HG03439 (cell line): ENCODE results near the gene MAN2B2.

ENCODE experiments used
- ATAC-seq: cut with Tn5 transposase; IDR thresholded peaks from one replicate; pipeline ENCODE4 v1.9.1; 2021; ENCODE audit warnings: mild to moderate bottlenecking, moderate library complexity; ENCODE audit not compliant: unreplicated experiment

MAN2B2 gene

DNA sequence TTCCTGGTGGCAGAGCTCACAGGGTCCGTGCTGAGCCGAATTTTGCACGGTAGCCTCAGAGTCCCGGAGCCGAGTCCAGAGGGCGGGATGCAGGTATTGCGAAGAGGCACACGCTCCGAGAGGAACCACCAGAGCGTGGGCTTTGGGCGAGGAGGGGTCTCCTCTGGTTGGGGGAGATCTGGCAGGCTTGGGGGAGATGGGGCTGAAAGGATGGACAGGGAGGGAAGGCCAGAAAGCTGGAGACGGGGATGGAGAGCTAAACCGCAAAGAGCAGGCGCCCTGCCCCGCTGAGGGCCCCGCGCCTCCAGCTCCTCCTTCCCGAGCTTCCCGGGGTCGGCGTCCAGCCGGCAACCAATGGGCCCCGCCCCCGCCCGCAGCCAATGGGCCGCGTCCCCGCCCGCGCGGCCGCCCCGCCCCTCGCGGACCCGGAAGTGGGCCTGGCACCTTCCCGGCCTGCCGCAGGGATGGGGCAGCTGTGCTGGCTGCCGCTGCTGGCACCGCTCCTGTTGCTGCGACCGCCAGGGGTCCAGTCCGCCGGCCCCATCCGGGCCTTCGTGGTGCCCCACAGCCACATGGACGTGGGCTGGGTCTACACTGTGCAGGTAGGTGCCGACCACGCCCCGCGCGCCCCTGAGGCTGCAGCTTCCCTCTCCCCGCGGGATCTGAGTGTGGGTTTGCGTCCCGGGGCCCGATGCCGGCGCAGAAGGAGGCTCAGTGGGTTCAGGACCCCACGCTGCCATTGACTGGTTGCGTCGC, at the start of gene MAN2B2:
Gene MAN2B2 (plus strand): TSS at position 443 of the 756 bp plus-strand sequence. CDS start 22 bp downstream, at position 465.
- ATAC-seq: peak; percentile 81

- ATAC-seq: no peak
Observed at GRCh38 chr4:6525474-6525873, 49.5 kb upstream of the MAN2B2 start.

DNA sequence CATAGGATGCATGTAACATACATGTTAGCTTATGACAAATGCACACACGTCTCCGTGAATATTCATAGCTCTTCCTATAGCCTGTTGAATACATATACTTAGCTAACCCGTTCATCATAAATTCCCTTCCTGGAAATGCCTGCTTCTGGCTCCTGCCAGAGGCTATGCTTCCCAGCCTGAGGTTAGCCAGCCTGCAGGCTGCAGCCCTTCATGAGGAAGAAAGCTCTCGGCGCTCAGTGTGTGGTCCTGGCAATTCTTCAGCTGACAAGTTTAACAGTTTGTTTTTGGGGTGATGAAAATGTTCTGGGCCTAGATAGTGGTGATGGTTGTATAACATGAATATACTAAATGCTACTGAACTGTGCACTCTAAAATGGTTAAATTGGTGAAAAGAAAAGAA, 48.8 kb upstream of the MAN2B2 start:
- ATAC-seq: no peak

GRCh38 chr4:6526671-6527091, 48.3 kb upstream of the MAN2B2 start:
- ATAC-seq: no peak

- ATAC-seq: no peak
Observed at GRCh38 chr4:6527259-6527658, 47.7 kb upstream of the MAN2B2 start.

- ATAC-seq: no peak
Observed at GRCh38 chr4:6527683-6528595, 47.0 kb upstream of the MAN2B2 start.

DNA sequence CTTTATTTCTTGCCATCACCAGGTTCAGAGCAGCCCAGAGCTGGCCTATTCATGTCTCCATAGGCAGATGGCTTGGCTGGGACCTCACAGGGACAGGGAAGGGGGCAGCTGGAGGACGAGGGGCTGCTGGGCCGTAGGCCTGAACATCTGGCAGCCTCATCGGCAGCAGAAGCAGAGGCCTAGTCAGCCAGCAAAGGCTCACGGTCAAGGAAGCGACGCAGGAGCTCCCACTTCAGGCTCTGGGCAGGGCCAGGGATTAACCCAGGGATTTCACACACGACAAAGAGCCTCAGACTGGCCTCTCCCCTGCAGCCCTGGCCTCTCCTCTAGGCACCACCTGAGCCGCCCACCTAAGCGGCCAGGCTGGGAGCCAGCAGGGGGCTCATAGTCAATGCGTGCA, 46.0 kb upstream of the MAN2B2 start:
- ATAC-seq: no peak

- no peak for ATAC-seq
Observed at GRCh38 chr4:6530301-6530700, 44.7 kb upstream of the MAN2B2 start.

GRCh38 chr4:6530964-6531363, 44.0 kb upstream of the MAN2B2 start:
- ATAC-seq: no peak

DNA sequence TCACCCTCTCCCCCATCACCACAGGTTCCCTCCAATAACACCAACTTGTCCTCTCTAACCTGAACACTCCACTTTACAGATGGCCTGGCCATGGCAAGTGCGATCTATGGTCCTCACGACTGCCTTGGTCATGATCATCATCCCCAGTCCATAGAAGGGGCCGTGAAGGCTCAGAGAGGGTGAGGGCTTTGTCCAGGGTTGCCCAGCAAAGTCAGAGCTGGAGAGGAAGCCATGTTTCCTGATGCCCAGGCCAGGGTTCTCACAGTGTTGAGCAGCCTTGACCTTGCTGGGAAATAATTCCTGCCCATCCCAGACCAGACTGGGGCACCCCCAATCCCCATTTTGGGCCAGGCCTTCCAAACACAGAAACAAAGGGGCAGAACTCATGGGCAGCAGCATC, 42.9 kb upstream of the MAN2B2 start:
- ATAC-seq: no peak

GRCh38 chr4:6532658-6533057, 42.3 kb upstream of the MAN2B2 start:
- ATAC-seq: no peak

DNA sequence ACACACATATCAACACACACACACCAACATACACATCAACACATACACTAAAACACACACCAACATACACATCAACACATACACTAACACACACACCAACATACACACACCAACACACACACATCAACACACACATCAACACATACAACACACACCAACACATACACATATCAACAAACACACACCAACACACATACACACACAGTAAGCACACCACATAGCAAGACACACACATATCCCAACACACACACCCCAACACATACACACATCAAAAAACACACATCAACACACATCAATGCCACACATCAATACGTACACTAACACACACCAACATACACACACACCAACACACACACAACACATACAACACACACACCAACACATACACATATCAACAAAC, 40.9 kb upstream of the MAN2B2 start:
- no peak for ATAC-seq

- no peak for ATAC-seq
Observed at GRCh38 chr4:6534618-6535328, 40.2 kb upstream of the MAN2B2 start.

GRCh38 chr4:6535329-6535692, 39.7 kb upstream of the MAN2B2 start:
- no peak for ATAC-seq

DNA sequence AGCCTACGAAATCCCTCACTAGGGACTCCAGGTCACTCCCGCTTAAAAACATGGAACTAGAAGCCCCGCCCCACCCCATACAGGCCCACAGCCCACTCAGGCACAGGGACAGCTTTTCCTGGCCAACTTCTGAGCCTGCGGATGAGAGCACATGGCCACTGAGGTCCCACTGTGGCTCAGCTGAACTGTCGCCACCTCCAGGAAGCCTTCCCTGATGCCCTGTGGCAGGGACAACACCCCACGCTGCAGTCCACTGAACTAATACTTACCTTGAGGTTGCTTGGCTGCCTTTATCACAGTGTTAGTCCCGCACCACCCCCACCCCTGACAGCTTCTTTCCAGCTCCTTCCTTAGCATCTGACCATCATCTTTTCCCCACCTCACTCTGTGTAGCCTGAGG, 39.3 kb upstream of the MAN2B2 start:
- no peak for ATAC-seq

GRCh38 chr4:6538111-6538510, 36.9 kb upstream of the MAN2B2 start:
- no peak for ATAC-seq

DNA sequence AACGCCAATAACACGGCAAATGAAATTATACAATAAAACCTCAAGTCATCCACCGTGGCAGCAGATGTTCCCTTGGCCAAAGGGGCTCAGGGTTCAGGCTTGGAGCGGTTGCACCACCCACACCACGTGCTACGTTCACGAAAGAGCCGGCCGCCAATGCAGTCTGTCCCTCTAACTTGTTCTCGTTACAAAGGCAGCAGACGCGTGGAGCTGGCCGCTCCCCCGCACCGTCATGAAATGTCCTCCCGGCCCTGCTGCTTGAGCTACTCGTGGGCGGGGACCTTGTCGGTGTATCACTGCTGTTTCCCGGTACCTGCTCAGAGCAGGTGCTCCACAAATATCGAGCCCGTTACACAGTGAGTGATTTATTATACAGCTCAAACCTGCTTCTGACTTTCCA, 36.4 kb upstream of the MAN2B2 start:
- no peak for ATAC-seq

DNA sequence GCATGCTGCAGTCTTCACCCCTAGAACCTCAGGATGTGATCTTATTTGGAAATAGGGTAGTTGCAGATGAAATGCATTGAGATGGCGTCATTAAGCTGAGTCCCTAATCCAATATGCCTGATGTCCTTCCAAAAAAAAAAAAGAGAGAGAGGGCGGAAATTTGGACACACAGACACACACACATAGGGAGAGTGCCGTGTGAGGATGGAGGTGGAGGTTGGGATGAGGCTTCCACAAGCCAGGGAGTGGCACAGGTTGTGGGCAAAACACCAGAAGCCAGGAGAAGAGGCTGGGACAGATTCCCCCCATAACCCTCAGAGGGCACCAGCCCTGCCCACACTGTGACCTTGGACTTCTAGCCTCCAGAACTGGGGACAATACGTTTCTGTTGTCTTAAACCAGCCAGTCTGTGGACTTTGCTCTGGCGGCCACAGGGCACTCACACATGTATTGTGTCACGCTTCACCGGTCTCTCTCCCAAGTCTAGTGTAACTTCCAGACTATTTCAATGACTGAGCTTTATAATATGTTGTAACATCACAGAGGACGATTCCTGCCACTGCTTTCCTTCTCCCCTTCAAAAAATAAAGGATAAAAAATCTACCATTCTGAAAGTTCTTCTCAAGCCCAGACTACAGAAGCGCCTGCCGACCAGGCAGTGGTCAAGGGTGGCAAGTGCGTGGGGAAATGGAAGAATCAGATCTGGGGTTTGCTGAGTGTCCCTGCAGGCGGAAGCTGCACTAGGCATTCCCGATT, 35.8 kb upstream of the MAN2B2 start:
- ATAC-seq: no peak

GRCh38 chr4:6540879-6541278, 34.1 kb upstream of the MAN2B2 start:
- no peak for ATAC-seq

DNA sequence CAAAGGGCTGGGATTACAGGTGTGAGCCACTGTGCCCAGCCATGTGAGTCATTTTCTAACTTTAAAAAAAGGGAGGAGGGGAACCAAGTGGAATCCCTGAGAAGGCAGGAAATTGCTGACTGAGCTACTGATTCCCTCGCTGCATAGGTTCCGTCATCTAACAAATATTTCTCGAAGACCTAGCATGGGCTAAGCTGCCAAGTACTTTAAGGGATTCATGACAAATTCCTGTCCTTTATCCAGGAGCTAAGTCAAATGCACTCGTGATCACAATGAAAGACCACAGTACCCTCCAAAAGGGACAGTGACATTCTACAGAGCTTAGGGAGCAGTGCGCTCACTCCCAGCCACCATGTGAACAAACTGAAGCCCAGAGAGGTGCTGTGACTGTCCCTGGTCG, 33.2 kb upstream of the MAN2B2 start:
- ATAC-seq: no peak

GRCh38 chr4:6542951-6543350, 32.0 kb upstream of the MAN2B2 start:
- ATAC-seq: no peak
